Vagina (tissue), 2 donors: ENCODE results near the gene RPS3.

Source experiments
- CTCF ChIP-seq, 3 experiments: fragments of 450-650 bp in 2 of 3; fragments of 200-600 bp in 1 of 3; sonication (generic) in 1 of 3; IDR thresholded peaks; one replicate each; pipeline ENCODE4 v1.5.1; 2017 to 2019; ENCODE audit warnings: antibody characterized with exemption in 3 of 3, mild to moderate bottlenecking in 2 of 3, moderate library complexity in 2 of 3
- POLR2A ChIP-seq, 2 donors: fragments of 450-650 bp; IDR thresholded peaks; one replicate each; pipeline ENCODE4 v1.6.1; 2017; ENCODE audit warnings: antibody characterized with exemption in 2 of 2, mild to moderate bottlenecking in 2 of 2, moderate library complexity in 2 of 2

- TF ChIP-seq CTCF (IDR thresholded peaks at IDR 0.05), result no peak
- TF ChIP-seq POLR2A (IDR thresholded peaks at IDR 0.05), result no peak
Measured at GRCh38 chr11:75433443-75433842, 34.1 kb downstream of the RPS3 start.
